Nephron (organoid): Measurements from ENCODE around the gene SMIM13.
A peak's percentile ranks its signal among the peaks of the same experiment; 100 is the strongest.

ENCODE experiments used
- H3K27ac Mint-ChIP-seq, 3 experiments: 2 replicates each; pipeline ENCODE4 v1.8.0; 2020; ENCODE audit warnings: mixed read lengths in 3 of 3, mild to moderate bottlenecking in 2 of 3, moderate library complexity in 1 of 3
- H3K27me3 Mint-ChIP-seq: 2 replicates; pipeline ENCODE4 v1.8.0; 2021; ENCODE audit warnings: low read depth, mild to moderate bottlenecking, moderate library complexity, mixed read lengths
- H3K36me3 Mint-ChIP-seq: 2 replicates; pipeline ENCODE4 v1.8.0; 2020; ENCODE audit warnings: low read depth, mixed read lengths
- H3K4me1 Mint-ChIP-seq: 2 replicates; pipeline ENCODE4 v1.8.0; 2020; ENCODE audit warnings: mixed read lengths
- H3K4me3 Mint-ChIP-seq, 3 experiments: 2 replicates each; pipeline ENCODE4 v1.8.0; 2020; ENCODE audit warnings: mild to moderate bottlenecking in 3 of 3, mixed read lengths in 3 of 3, moderate library complexity in 2 of 3
- H3K9me3 Mint-ChIP-seq: 2 replicates; pipeline ENCODE4 v1.8.0; 2020; ENCODE audit warnings: mixed read lengths
- TF ChIP-seq, protein P1 (sequence below), 3 experiments: fragments of 200-600 bp; sonication (generic); IDR thresholded peaks; one replicate each; pipeline ENCODE4 v1.5.0; 2021; ENCODE audit warnings: antibody characterized with exemption in 3 of 3; ENCODE audit not compliant: unreplicated experiment in 3 of 3

SMIM13 gene

DNA sequence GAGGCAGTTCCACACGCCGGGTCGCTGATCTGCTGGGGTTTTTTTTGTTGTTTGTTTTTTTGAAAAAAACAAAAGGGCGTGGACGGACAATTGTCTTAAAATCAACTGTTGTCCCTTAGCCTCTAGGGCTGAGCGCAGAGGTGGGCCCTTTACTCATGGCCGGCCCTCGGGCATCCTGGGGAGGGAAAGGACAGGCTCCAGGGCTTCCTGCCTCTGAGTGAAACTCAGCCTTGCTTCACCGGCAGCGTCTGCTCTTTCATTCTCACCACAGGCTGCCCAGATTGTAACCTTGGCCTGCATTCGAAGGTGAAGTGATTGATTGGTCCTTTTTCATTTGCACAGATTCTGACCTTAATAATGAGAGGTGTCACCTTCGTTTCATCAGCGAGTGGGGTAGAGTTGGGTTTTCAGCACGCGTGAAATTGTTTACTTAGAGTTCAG is 797 bp downstream of the SMIM13 start:
- Mint-ChIP-seq H3K9me3 (peaks cover 1% of the 10 kb centered on the region), H3K27me3 (no peaks in the 10 kb centered on the region), H3K36me3 (peaks cover 19% of the 10 kb centered on the region), H3K4me1 (peaks cover 24% of the 10 kb centered on the region), H3K27ac (peak overlapping the region; percentile 80 to 97 (median 96)), H3K4me3 (peak overlapping the region; percentile 95 to 96 (median 96))
- TF ChIP-seq, protein P1, sequence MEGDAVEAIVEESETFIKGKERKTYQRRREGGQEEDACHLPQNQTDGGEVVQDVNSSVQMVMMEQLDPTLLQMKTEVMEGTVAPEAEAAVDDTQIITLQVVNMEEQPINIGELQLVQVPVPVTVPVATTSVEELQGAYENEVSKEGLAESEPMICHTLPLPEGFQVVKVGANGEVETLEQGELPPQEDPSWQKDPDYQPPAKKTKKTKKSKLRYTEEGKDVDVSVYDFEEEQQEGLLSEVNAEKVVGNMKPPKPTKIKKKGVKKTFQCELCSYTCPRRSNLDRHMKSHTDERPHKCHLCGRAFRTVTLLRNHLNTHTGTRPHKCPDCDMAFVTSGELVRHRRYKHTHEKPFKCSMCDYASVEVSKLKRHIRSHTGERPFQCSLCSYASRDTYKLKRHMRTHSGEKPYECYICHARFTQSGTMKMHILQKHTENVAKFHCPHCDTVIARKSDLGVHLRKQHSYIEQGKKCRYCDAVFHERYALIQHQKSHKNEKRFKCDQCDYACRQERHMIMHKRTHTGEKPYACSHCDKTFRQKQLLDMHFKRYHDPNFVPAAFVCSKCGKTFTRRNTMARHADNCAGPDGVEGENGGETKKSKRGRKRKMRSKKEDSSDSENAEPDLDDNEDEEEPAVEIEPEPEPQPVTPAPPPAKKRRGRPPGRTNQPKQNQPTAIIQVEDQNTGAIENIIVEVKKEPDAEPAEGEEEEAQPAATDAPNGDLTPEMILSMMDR (IDR thresholded peaks at IDR 0.05; ENCODE audit: unreplicated experiment in 3 of 3): no peak

DNA sequence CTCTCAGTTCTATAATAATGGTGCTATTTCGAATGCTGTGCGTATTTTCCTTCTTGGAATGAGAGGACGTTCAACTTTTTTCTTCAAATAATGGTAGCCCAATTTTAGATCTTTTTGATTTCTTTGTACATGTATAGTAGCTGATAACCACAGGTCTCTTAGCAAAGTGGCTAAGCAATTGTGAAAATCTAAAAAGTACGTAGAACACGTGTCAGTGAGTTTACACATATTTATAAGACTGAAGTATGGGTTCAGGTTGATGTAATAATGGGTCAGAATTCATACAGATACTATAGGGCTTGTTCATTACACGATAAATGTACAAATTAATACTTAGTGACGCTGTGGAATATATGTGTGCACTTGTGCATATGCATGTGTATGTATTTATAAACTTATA is 1.3 kb downstream of the SMIM13 start:
- Mint-ChIP-seq H3K27me3 (no peaks in the 10 kb centered on the region), H3K4me1 (peaks cover 24% of the 10 kb centered on the region), H3K36me3 (peaks cover 24% of the 10 kb centered on the region), H3K9me3 (peaks cover 6% of the 10 kb centered on the region), H3K4me3 (peak overlapping the region; percentile 95 to 96 (median 96)), H3K27ac (peak overlapping the region; percentile 80 to 97 (median 96))
- TF ChIP-seq, protein P1 (IDR thresholded peaks at IDR 0.05; ENCODE audit: unreplicated experiment in 3 of 3): no peak

DNA sequence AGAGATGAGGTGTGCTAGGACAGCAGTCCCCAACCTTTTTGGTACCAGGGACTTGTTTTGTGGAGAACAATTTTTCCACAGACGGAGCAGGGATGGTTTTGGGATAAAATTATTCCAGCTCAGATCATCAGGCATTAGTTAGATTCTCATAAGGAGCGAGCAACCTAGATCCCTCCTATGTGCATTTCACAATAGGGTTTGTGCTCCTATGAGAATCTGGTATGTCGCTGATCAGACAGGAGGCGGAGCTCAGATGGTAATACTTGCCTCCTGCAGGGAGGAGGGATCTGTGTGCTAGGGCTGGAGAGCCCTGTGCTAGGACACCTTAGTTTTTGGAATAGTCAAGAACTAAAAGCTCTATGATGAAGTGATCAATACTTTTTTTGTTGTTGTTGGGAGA is 2.5 kb downstream of the SMIM13 start:
- TF ChIP-seq, protein P1 (IDR thresholded peaks at IDR 0.05; ENCODE audit: unreplicated experiment in 3 of 3): no peak
- Mint-ChIP-seq H3K27ac (no peak overlapping the region), H3K27me3 (no peaks in the 10 kb centered on the region), H3K9me3 (peaks cover 15% of the 10 kb centered on the region), H3K4me3 (no peak overlapping the region), H3K36me3 (peaks cover 36% of the 10 kb centered on the region), H3K4me1 (peaks cover 24% of the 10 kb centered on the region)

- Mint-ChIP-seq H3K4me1 (peaks cover 24% of the 10 kb centered on the region), H3K27me3 (no peaks in the 10 kb centered on the region), H3K9me3 (peaks cover 22% of the 10 kb centered on the region), H3K4me3 (no peak overlapping the region), H3K27ac (no peak overlapping the region), H3K36me3 (peaks cover 44% of the 10 kb centered on the region)
- TF ChIP-seq, protein P1 (IDR thresholded peaks at IDR 0.05; ENCODE audit: unreplicated experiment in 3 of 3): no peak
These were observed 3.8 kb downstream of the SMIM13 start for GRCh38 chr6:11097476-11097875.

DNA sequence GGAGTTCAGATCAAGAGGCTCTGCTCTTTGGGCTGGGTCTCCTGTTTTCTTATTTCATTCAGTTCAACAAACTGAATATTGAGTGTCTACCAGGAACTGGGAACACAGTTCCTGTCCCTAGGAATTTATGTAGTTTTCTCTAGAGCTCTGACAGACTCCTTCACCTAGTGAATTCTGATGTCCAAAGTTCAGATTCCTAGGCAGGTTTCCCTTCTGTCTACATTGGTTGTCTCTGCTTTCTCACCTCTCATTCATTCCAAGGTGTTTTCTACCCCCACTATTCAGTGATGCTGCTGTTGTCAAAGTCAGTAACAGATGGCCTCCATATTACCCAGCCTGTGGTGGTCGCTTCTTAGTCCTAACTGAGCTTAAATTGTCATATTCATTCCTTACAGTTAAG is 4.4 kb downstream of the SMIM13 start:
- no peak overlapping the region for H3K4me3 Mint-ChIP-seq
- peak overlapping the region in 1 of 3 experiments; percentile 49 for H3K27ac Mint-ChIP-seq
- H3K36me3 Mint-ChIP-seq: peaks cover 50% of the 10 kb centered on the region
- peaks cover 20% of the 10 kb centered on the region for H3K4me1 Mint-ChIP-seq
- TF ChIP-seq, protein P1 (IDR thresholded peaks at IDR 0.05; ENCODE audit: unreplicated experiment in 3 of 3): no peak
- no peaks in the 10 kb centered on the region for H3K27me3 Mint-ChIP-seq
- peaks cover 26% of the 10 kb centered on the region for H3K9me3 Mint-ChIP-seq

DNA sequence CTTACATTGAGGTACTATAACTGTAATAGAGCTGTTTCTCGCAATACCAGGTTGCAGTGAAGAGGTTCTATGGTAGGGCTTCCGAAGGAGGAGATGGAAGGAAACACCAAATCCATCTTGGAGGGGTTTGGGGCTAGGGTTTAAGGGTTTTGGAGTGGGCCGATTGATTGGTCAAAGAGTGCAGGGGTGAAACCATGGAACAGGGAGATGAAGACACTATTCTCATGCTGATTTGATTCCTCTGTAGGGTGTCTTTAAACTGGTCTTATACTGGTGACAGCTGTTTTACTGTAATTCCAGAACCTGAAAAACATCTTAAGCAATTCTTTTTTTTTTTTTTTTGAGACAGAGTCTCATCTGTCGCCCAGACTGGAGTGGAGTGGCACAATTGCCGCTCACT is 7.8 kb downstream of the SMIM13 start:
- TF ChIP-seq, protein P1 (IDR thresholded peaks at IDR 0.05; ENCODE audit: unreplicated experiment in 3 of 3): no peak
- H3K36me3 Mint-ChIP-seq: peaks cover 69% of the 10 kb centered on the region
- peaks cover under 1% of the 10 kb centered on the region for H3K4me1 Mint-ChIP-seq
- no peaks in the 10 kb centered on the region for H3K27me3 Mint-ChIP-seq
- H3K4me3 Mint-ChIP-seq: no peak overlapping the region
- peaks cover 33% of the 10 kb centered on the region for H3K9me3 Mint-ChIP-seq
- H3K27ac Mint-ChIP-seq: no peak overlapping the region
